ENCODE data around the gene N4BP2. TPM values are rescaled to one million over a fixed set of nuclear protein-coding genes. Genes with fewer than 3 reads are reported as not detected.

Gene N4BP2
- total RNA-seq, 4 donors from 2014 or later = 4.5 to 8.3 (median 6.4) TPM

- H3K27ac ChIP-seq = peak overlapping the region in 1 of 4 donors; percentile 43
Measured at GRCh38 chr4:40201898-40202297, 145.2 kb downstream of the N4BP2 start.

GRCh38 chr4:40202474-40202873, 145.8 kb downstream of the N4BP2 start:
- no peaks in the 10 kb centered on the region for H3K9me3 ChIP-seq
- H3K4me3 ChIP-seq = no peak overlapping the region
- peak overlapping the region in 1 of 4 donors; percentile 43 for H3K27ac ChIP-seq
- H3K27me3 ChIP-seq = no peaks in the 10 kb centered on the region
- H3K36me3 ChIP-seq = no peaks in the 10 kb centered on the region
- DNase-seq (ENCODE audit: low spot score in 2 of 2) = no peak
- no peaks in the 10 kb centered on the region for H3K4me1 ChIP-seq
- no peak for TF ChIP-seq POLR2A (IDR thresholded peaks at IDR 0.05)
- TF ChIP-seq EP300 (IDR thresholded peaks at IDR 0.05) = no peak
- no peak for TF ChIP-seq CTCF (IDR thresholded peaks at IDR 0.05)
- 79 to 83% methylated on average over 3 of the region's 3 CpGs for WGBS, 2 donors

More at GRCh38 chr4:40201898-40202297, 145.2 kb downstream of the N4BP2 start:
- Histone ChIP-seq H3K4me3 (no peak overlapping the region), H3K9me3 (no peaks in the 10 kb centered on the region), H3K27me3 (no peaks in the 10 kb centered on the region), H3K4me1 (no peaks in the 10 kb centered on the region), H3K36me3 (no peaks in the 10 kb centered on the region)
- 94 to 96% methylated on average over 4 of the region's 4 CpGs for WGBS, 2 donors
- no peak for TF ChIP-seq POLR2A (IDR thresholded peaks at IDR 0.05)
- no peak for TF ChIP-seq EP300 (IDR thresholded peaks at IDR 0.05)
- no peak for DNase-seq (ENCODE audit: low spot score in 2 of 2)

- Histone ChIP-seq H3K4me1 (no peaks in the 10 kb centered on the region), H3K27ac (peak overlapping the region in 1 of 4 donors; percentile 44), H3K9me3 (no peaks in the 10 kb centered on the region), H3K27me3 (no peaks in the 10 kb centered on the region), H3K36me3 (no peaks in the 10 kb centered on the region), H3K4me3 (no peak overlapping the region)
- WGBS, 2 donors = 91 to 95% methylated on average over 9 of the region's 9 CpGs
- no peak for DNase-seq (ENCODE audit: low spot score in 2 of 2)
- TF ChIP-seq CTCF (IDR thresholded peaks at IDR 0.05) (no peak), POLR2A (IDR thresholded peaks at IDR 0.05) (no peak), EP300 (IDR thresholded peaks at IDR 0.05) (no peak)
Measured at GRCh38 chr4:40204507-40205258, 148.0 kb downstream of the N4BP2 start.

GRCh38 chr4:40205259-40206198, 148.9 kb downstream of the N4BP2 start:
- H3K27ac ChIP-seq = peak overlapping the region in 3 of 4 donors; percentile 36 to 51 (median 49)
- H3K27me3 ChIP-seq = no peaks in the 10 kb centered on the region
- no peak overlapping the region for H3K4me3 ChIP-seq
- TF ChIP-seq EP300 (IDR thresholded peaks at IDR 0.05) = no peak
- no peak for TF ChIP-seq CTCF (IDR thresholded peaks at IDR 0.05)
- no peaks in the 10 kb centered on the region for H3K4me1 ChIP-seq
- H3K36me3 ChIP-seq = no peaks in the 10 kb centered on the region
- H3K9me3 ChIP-seq = no peaks in the 10 kb centered on the region
- no peak for DNase-seq (ENCODE audit: low spot score in 2 of 2)
- 67 to 77% methylated on average over 6 of the region's 6 CpGs for WGBS, 2 donors

GRCh38 chr4:40206426-40206825, 149.8 kb downstream of the N4BP2 start:
- Histone ChIP-seq H3K36me3 (no peaks in the 10 kb centered on the region), H3K4me3 (no peak overlapping the region), H3K27ac (peak overlapping the region in 3 of 4 donors; percentile 36 to 51 (median 49)), H3K9me3 (no peaks in the 10 kb centered on the region), H3K4me1 (no peaks in the 10 kb centered on the region), H3K27me3 (no peaks in the 10 kb centered on the region)
- 48 to 50% methylated on average over 2 of the region's 2 CpGs for WGBS, 2 donors
- no peak for TF ChIP-seq EP300 (IDR thresholded peaks at IDR 0.05)
- no peak for TF ChIP-seq CTCF (IDR thresholded peaks at IDR 0.05)
- no peak for TF ChIP-seq POLR2A (IDR thresholded peaks at IDR 0.05)
- no peak for DNase-seq (ENCODE audit: low spot score in 2 of 2)

Small RNA genes within 50 kb of the gene (small RNA-seq; reads per million reads assigned to genes)
- gene AC095057.1 = not detected
- gene RF00432 = not detected
- gene RNU6-1112P = not detected

Other genes starting within 250 kb of the N4BP2 start
- 10 to 100 TPM; 61.0 to 78.1 (median 61.5) TPM for gene PDS5A, start 78.9 kb upstream of the N4BP2 start, total RNA-seq
- 1 to 10 TPM in 2 of 4 donors, under 1 TPM in 2; 0.30 to 2.2 (median 1.0) TPM for gene RHOH, start 140.2 kb downstream of the N4BP2 start, total RNA-seq

Data from tibial nerve (tissue), 4 donors.